Hepatocyte (in vitro differentiated cells): ENCODE measurements around the gene ZSCAN5B.

Experiments used
- EZH2phosphoT487 ChIP-seq: fragments of 200-600 bp; sonication (generic); IDR thresholded peaks from one replicate; pipeline ENCODE4 v1.6.1; 2018; ENCODE audit warnings: antibody characterized with exemption, mild to moderate bottlenecking, low read depth, moderate library complexity; ENCODE audit not compliant: unreplicated experiment, severe bottlenecking
- TF ChIP-seq, protein P1 (sequence below): fragments of 200-600 bp; sonication (generic); IDR thresholded peaks from 2 replicates; pipeline ENCODE4 v1.5.1; 2016; ENCODE audit warnings: antibody characterized with exemption, mild to moderate bottlenecking; ENCODE audit not compliant: poor library complexity

DNA sequence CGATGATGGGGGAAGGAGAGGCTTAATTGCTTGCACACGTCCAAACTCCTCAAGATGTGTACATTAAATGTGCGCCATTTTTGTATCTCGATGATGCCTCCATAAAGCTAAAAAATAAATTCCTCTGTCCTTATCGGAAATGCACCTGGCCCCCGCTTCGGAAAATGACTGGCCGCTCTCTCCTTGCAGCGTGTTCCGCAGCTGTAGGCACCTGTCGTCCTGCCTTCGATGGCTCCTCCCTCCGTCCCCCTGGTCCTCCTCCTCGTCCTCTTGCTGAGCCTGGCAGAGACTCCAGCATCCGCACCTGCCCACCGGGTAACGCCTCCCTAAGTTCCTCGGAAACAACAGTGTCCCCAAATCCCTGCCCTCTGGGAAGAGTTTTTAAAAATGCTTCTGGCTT is 20.7 kb downstream of the ZSCAN5B start:
- TF ChIP-seq, protein P1, sequence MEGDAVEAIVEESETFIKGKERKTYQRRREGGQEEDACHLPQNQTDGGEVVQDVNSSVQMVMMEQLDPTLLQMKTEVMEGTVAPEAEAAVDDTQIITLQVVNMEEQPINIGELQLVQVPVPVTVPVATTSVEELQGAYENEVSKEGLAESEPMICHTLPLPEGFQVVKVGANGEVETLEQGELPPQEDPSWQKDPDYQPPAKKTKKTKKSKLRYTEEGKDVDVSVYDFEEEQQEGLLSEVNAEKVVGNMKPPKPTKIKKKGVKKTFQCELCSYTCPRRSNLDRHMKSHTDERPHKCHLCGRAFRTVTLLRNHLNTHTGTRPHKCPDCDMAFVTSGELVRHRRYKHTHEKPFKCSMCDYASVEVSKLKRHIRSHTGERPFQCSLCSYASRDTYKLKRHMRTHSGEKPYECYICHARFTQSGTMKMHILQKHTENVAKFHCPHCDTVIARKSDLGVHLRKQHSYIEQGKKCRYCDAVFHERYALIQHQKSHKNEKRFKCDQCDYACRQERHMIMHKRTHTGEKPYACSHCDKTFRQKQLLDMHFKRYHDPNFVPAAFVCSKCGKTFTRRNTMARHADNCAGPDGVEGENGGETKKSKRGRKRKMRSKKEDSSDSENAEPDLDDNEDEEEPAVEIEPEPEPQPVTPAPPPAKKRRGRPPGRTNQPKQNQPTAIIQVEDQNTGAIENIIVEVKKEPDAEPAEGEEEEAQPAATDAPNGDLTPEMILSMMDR: no peak
- TF ChIP-seq EZH2phosphoT487: no peak
